Measurements from ENCODE around the gene PRKAG3. TPM values are rescaled to one million over a fixed set of nuclear protein-coding genes. Genes with fewer than 3 reads are reported as not detected.

The PRKAG3 gene
- total and polyA plus RNA-seq, 4 donors, result 0.08 TPM; not detected in 3

GRCh38 chr2:218813771-218814460 lies 17.7 kb downstream of the PRKAG3 start:
- DNase-seq (ENCODE audit: low spot score), result no peak
- no peak overlapping the region for H3K4me3 ChIP-seq (ENCODE audit: low read depth in 1 of 3, low read length in 3 of 3)
- H3K9ac ChIP-seq (ENCODE audit: low read depth in 1 of 2, low read length in 2 of 2), result no peak overlapping the region
- no peak overlapping the region for H3K27ac ChIP-seq (ENCODE audit: low read depth in 1 of 2, low read length in 2 of 2)
- 78% methylated on average over 11 of the region's 11 CpGs for WGBS
- H3K27me3 ChIP-seq (ENCODE audit: control insufficient read depth in 4 of 4, insufficient read depth in 4 of 4, low read length in 3 of 4), result no peaks in the 10 kb centered on the region
- H3K36me3 ChIP-seq (ENCODE audit: control insufficient read depth in 4 of 4, insufficient read depth in 3 of 4, low read depth in 1 of 4, low read length in 3 of 4), result peaks cover 13 to 70% (median 56%) of the 10 kb centered on the region in 4 donors
- H3K4me1 ChIP-seq (ENCODE audit: control insufficient read depth in 4 of 4, insufficient read depth in 4 of 4, low read length in 3 of 4), result no peaks in the 10 kb centered on the region
- no peaks in the 10 kb centered on the region for H3K9me3 ChIP-seq (ENCODE audit: control insufficient read depth in 4 of 4, low read length in 3 of 4)
- TF ChIP-seq HNF4A (conservative IDR thresholded peaks at IDR 0.05), result no peak
- TF ChIP-seq, protein P1, sequence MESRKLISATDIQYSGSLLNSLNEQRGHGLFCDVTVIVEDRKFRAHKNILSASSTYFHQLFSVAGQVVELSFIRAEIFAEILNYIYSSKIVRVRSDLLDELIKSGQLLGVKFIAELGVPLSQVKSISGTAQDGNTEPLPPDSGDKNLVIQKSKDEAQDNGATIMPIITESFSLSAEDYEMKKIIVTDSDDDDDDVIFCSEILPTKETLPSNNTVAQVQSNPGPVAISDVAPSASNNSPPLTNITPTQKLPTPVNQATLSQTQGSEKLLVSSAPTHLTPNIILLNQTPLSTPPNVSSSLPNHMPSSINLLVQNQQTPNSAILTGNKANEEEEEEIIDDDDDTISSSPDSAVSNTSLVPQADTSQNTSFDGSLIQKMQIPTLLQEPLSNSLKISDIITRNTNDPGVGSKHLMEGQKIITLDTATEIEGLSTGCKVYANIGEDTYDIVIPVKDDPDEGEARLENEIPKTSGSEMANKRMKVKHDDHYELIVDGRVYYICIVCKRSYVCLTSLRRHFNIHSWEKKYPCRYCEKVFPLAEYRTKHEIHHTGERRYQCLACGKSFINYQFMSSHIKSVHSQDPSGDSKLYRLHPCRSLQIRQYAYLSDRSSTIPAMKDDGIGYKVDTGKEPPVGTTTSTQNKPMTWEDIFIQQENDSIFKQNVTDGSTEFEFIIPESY (IDR thresholded peaks at IDR 0.05), result no peak
- TF ChIP-seq FOXA2 (IDR thresholded peaks at IDR 0.05), result no peak

GRCh38 chr2:218812861-218813260 lies 18.7 kb downstream of the PRKAG3 start:
- Histone ChIP-seq H3K4me3 (ENCODE audit: low read depth in 1 of 3, low read length in 3 of 3) (no peak overlapping the region), H3K27ac (ENCODE audit: low read depth in 1 of 2, low read length in 2 of 2) (no peak overlapping the region), H3K4me1 (ENCODE audit: control insufficient read depth in 4 of 4, insufficient read depth in 4 of 4, low read length in 3 of 4) (no peaks in the 10 kb centered on the region), H3K27me3 (ENCODE audit: control insufficient read depth in 4 of 4, insufficient read depth in 4 of 4, low read length in 3 of 4) (no peaks in the 10 kb centered on the region), H3K9ac (ENCODE audit: low read depth in 1 of 2, low read length in 2 of 2) (no peak overlapping the region), H3K36me3 (ENCODE audit: control insufficient read depth in 4 of 4, insufficient read depth in 3 of 4, low read depth in 1 of 4, low read length in 3 of 4) (peaks cover 13 to 61% (median 51%) of the 10 kb centered on the region in 4 donors), H3K9me3 (ENCODE audit: control insufficient read depth in 4 of 4, low read length in 3 of 4) (no peaks in the 10 kb centered on the region)
- 89% methylated on average over 5 of the region's 5 CpGs for WGBS
- TF ChIP-seq, protein P2, sequence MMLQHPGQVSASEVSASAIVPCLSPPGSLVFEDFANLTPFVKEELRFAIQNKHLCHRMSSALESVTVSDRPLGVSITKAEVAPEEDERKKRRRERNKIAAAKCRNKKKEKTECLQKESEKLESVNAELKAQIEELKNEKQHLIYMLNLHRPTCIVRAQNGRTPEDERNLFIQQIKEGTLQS (IDR thresholded peaks at IDR 0.05), result no peak
- TF ChIP-seq EGR1 (IDR thresholded peaks at IDR 0.05; ENCODE audit: low read depth in 2 of 2), result no peak
- no peak for TF ChIP-seq JUND (IDR thresholded peaks at IDR 0.05)
- TF ChIP-seq RXRA (IDR thresholded peaks at IDR 0.05), result no peak
- TF ChIP-seq, protein P1 (IDR thresholded peaks at IDR 0.05), result no peak
- no peak for TF ChIP-seq FOXA2 (IDR thresholded peaks at IDR 0.05)
- no peak for TF ChIP-seq RAD21 (IDR thresholded peaks at IDR 0.05)
- no peak for TF ChIP-seq YY1 (IDR thresholded peaks at IDR 0.05)
- no peak for TF ChIP-seq SP1 (IDR thresholded peaks at IDR 0.05)
- TF ChIP-seq HNF4G (IDR thresholded peaks at IDR 0.05), result no peak
- TF ChIP-seq TAF1 (conservative IDR thresholded peaks at IDR 0.05), result no peak
- TF ChIP-seq NR2F2 (IDR thresholded peaks at IDR 0.05), result no peak
- no peak for TF ChIP-seq FOXA1 (IDR thresholded peaks at IDR 0.05)
- no peak for DNase-seq (ENCODE audit: low spot score)
